DMS53 (cell line): Measurements from ENCODE around the gene BMP8A.
"Not testable (repeated sequence)": the region's sequence is repeated elsewhere in the genome, so short reads cannot be mapped to it uniquely, and the experiment has no call there.

Source experiments
- DNase-seq: peaks from one replicate; lab custom pipeline; 2025; lab: John Stamatoyannopoulos, UW

The BMP8A gene

GRCh38 chr1:39507230-39507928, 15.9 kb downstream of the BMP8A start:
- DNase-seq = peak; percentile 91

- no peak for DNase-seq
Observed at GRCh38 chr1:39508266-39508665, 16.8 kb downstream of the BMP8A start.

GRCh38 chr1:39508857-39509305, 17.4 kb downstream of the BMP8A start:
- DNase-seq = no peak

DNA sequence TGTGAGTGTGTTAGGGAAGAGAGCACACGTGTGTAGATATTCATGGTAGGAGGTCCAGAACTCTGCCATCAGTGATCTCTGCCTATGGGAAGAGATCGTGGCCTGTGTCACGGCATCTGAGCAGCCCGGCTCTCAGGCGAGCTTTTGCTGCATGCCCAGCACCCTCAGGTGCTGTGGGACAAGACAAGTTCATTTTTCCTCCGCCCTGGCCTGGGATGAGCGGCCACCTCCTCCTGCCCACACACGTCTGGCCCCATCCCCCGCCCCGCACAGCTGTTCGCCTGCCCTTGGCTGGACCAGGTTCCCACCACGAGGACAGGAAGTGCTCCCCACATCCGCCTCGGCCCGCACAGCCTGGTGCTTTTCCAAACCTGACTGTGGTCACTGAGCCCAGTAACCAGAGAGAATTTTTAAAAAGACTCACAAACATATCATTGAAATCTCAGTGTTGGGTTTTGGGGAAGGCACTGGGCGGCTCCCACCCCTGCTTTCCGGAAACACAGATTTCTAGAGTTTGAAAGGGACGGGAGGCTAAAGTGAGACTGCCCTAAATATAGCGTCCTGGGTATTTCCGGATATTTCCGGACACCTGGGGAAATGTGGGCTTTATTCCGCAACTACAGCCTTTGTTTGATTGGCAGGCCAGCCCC, 18.0 kb downstream of the BMP8A start:
- no peak for DNase-seq

- DNase-seq = not testable (repeated sequence)
Observed at GRCh38 chr1:39510570-39511186, 19.2 kb downstream of the BMP8A start.

GRCh38 chr1:39511477-39511876, 20.0 kb downstream of the BMP8A start:
- DNase-seq = not testable (repeated sequence)

GRCh38 chr1:39512234-39512847, 20.9 kb downstream of the BMP8A start:
- not testable (repeated sequence) for DNase-seq

- DNase-seq = not testable (repeated sequence)
Observed at GRCh38 chr1:39514710-39515124, 23.3 kb downstream of the BMP8A start.

DNA sequence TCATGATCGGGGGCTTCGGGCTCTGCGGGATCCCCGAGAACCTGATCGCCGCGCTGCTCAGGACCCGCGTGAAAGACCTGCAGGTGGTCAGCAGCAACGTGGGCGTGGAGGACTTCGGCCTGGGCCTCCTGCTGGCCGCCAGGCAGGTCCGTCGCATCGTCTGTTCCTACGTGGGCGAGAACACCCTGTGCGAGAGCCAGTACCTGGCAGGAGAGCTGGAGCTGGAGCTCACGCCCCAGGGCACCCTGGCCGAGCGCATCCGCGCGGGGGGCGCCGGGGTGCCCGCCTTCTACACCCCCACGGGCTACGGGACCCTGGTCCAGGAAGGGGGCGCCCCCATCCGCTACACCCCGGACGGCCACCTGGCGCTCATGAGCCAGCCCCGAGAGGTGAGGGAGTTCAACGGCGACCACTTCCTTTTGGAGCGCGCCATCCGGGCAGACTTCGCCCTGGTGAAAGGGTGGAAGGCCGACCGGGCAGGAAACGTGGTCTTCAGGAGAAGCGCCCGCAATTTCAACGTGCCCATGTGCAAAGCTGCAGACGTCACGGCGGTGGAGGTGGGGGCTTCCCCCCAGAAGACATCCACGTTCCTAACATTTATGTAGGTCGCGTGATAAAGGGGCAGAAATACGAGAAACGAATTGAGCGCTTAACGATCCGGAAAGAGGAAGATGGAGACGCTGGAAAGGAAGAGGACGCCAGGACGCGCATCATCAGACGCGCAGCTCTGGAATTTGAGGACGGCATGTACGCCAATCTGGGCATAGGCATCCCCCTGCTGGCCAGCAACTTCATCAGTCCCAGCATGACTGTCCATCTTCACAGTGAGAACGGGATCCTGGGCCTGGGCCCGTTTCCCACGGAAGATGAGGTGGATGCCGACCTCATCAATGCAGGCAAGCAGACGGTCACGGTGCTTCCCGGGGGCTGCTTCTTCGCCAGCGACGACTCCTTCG, 24.0 kb downstream of the BMP8A start:
- not testable (repeated sequence) for DNase-seq

- DNase-seq = not testable (repeated sequence)
Observed at GRCh38 chr1:39516841-39517240, 25.4 kb downstream of the BMP8A start.

GRCh38 chr1:39517936-39518335, 26.5 kb downstream of the BMP8A start:
- not testable (repeated sequence) for DNase-seq

GRCh38 chr1:39519376-39519775, 27.9 kb downstream of the BMP8A start:
- not testable (repeated sequence) for DNase-seq

GRCh38 chr1:39522221-39522620, 30.8 kb downstream of the BMP8A start:
- not testable (repeated sequence) for DNase-seq

DNA sequence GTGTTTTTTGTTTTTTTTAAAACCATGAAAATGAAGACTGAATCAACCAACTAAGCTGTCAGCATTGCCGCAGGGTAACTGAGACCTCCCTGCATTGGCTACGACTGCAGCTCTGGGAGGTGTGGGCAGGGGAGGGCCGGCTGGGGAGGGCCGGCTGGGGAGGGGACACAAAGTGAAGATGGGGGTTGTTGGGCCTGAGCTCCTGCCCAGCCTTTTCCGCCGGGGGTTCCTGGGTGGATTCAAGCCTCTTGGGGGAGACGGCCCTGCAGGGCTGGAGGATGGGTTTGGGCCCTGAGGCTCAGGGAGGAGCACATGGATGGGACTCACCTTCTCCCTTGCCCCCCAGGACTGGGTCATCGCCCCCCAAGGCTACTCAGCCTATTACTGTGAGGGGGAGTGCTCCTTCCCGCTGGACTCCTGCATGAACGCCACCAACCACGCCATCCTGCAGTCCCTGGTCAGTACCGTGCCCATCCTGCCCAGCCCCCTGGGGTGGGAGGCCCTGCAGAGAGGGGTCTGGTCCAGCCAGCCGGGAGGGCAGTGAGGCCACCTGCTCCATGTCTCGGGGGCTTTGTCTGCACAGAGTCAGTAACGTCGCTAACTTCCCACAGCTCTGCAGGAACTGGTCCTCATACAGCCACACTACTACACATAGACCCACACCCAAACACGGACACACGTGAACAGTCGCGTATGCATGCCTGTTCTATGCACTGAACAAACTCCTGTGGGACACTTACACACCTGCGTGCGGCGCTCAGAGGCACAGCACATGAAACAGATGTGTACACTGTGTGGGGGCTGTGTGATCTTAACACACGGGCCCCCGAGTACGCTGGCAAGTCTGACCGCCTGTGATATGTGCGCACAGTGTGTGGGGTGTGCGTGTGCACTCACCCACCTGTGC, 31.5 kb downstream of the BMP8A start:
- no peak for DNase-seq

DNA sequence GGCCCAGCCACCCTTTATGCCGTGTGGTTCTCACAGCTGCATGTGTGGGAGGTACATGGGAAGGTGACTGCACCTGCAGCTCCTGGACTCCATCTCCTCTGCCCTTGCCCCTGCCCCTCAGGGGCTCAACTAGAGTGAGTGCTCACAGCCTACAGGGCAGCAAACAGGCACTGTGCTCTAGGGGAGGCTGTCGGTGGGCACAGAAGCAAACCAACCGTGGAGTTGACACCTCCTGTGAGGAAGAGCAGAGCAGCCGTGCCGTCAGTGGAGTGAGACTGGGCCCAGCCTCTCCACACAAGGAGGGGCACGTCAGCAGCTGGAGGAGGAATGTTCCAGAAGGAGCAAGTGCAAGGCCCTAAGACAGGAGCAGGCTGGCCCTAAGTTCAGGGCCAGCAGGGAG, 32.7 kb downstream of the BMP8A start:
- DNase-seq = no peak

- DNase-seq = no peak
Observed at GRCh38 chr1:39524591-39525365, 33.3 kb downstream of the BMP8A start.

DNA sequence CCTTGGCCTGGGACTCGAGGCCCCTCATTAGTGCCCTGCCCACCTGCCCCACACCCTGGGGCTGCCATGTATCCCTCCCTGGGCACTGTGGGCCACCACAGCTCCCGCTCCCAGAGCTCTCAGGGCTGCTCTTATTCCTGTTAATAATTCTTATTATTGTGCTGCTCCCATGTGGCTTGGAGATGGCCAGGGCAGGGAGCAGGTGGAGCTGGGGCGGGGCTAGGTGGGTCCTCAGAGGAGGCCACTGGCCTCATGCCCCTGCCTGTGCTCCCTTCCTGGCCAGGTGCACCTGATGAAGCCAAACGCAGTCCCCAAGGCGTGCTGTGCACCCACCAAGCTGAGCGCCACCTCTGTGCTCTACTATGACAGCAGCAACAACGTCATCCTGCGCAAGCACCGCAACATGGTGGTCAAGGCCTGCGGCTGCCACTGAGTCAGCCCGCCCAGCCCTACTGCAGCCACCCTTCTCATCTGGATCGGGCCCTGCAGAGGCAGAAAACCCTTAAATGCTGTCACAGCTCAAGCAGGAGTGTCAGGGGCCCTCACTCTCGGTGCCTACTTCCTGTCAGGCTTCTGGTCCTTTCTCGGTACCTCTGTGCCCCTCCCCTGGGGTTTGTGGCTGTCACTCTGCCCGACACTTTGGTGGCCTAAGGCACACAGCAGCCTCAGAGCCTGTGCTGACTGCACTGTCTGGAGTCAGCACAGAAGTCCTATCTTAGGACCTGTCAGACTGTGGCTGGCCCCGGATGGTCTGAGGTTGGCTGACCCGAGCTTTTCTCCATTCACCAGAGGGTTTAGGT, 34.1 kb downstream of the BMP8A start:
- DNase-seq = peak; percentile 79

- no peak for DNase-seq
Observed at GRCh38 chr1:39526466-39527189, 35.2 kb downstream of the BMP8A start.
